Activated T-cell treated with anti-CD3 and anti-CD28 coated beads for 24 hours (primary cell): ENCODE data around the gene KIR2DL4.
"Not testable (repeated sequence)": the region's sequence is repeated elsewhere in the genome, so short reads cannot be mapped to it uniquely, and the experiment has no call there.

Experiments used
- DNase-seq: peaks from one replicate; pipeline ENCODE4 v3.0.0-alpha.2; 2020; ENCODE audit warnings: low read depth

The KIR2DL4 gene

GRCh38 chr19:54804571-54804970 lies 1.2 kb downstream of the KIR2DL4 start:
- no peak for DNase-seq

- DNase-seq = no peak
Measured at GRCh38 chr19:54805665-54806515, 2.5 kb downstream of the KIR2DL4 start.

GRCh38 chr19:54806516-54806838 lies 3.1 kb downstream of the KIR2DL4 start:
- DNase-seq = no peak

GRCh38 chr19:54814571-54814970 lies 11.2 kb downstream of the KIR2DL4 start:
- not testable (repeated sequence) for DNase-seq

- not testable (repeated sequence) for DNase-seq
Measured at GRCh38 chr19:54816251-54816650, 12.8 kb downstream of the KIR2DL4 start, which contains the start of gene KIR3DL1. TSS of gene KIR3DL1 (plus strand) at chr19:54816468.

DNA sequence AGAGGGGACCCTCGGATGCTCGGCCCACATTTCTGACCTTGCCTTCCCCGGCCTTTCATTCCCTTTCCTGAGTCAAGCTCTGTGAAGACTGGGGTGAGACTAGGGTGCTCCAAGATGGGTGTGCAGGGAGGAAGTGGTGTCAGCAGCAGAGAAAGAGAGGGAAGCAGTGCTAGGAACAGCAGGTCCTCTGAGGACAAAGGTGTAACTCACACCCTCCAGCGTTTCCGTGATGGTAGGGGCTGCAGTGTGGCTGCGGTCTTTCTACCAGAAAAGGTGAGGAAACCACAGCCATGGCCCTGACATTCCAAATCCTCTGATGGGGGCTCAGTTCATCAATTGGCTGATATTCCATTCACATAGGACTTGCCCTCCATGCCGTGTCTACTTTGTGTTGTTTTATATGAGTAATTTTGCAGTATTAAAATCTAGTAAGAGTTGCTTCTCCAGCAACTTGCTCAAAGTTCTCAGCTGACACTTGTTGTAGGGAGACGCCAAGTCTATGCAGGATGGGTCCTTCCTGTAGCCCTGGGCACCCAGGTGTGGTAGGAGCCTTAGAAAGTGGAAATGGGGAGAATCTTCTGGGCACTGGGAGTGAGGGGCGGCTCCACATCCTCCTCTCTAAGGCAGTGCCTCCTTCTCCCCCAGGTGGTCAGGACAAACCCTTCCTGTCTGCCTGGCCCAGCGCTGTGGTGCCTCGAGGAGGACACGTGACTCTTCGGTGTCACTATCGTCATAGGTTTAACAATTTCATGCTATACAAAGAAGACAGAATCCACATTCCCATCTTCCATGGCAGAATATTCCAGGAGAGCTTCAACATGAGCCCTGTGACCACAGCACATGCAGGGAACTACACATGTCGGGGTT lies 14.5 kb downstream of the KIR2DL4 start:
- DNase-seq = no peak

DNA sequence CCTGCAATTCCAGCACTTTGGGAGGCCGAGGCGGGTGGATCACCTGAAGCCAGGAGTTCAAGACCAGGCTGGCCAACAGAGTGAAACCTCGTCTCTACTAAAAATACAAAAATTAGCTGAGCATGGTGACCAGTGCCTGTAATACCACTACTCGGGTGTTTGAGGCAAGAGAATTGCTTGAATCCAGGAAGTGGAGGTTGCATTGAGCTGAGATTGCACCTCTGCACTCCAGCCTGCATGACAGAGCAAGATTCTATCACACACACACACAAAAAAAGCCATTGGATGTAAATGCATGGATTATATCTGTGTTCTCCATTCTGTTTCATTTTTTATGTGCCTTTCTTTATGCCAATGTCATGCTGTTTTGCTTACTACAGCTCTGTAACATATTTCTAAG lies 21.0 kb downstream of the KIR2DL4 start:
- not testable (repeated sequence) for DNase-seq

GRCh38 chr19:54825326-54825725 lies 21.9 kb downstream of the KIR2DL4 start:
- not testable (repeated sequence) for DNase-seq

- not testable (repeated sequence) for DNase-seq
Measured at GRCh38 chr19:54828064-54828463, 24.7 kb downstream of the KIR2DL4 start.

DNA sequence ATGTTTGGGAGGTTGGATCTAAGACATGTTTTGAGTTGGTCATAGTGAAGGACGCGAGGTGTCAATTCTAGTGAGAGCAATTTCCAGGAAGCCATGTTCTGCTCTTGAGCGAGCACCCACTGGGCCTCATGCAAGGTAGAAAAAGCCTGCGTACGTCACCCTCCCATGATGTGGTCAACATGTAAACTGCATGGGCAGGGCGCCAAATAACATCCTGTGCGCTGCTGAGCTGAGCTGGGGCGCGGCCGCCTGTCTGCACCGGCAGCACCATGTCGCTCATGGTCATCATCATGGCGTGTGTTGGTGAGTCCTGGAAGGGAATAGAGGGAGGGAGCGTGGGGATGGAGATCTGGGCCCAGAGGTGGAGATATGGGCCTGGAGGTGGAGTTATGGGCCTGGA lies 29.1 kb downstream of the KIR2DL4 start, which contains the start of gene KIR2DS4:
Gene KIR2DS4 (plus strand): TSS at position 181 of the 400 bp plus-strand sequence.
- DNase-seq = not testable (repeated sequence)

DNA sequence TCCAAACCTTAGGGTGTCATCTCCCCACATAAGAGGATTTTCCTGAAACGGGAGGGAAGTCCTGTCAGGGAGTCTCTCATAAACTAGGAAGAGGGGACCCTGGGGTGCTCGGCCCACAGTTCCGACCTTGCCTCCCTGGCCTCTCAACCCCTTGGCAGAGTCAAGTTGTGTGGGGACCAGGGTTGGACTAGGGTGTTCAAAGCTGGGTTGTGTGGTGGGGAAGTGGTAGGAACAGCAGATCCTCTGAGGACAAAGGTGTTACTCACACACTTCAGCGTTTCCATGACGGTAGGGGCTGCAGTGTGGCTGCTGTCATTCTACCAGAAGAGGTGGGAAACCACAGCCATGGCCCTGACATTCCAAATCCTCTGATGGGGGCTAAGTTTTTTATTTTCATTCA lies 31.7 kb downstream of the KIR2DL4 start:
- not testable (repeated sequence) for DNase-seq

- DNase-seq = not testable (repeated sequence)
Measured at GRCh38 chr19:54837522-54837921, 34.1 kb downstream of the KIR2DL4 start.

DNA sequence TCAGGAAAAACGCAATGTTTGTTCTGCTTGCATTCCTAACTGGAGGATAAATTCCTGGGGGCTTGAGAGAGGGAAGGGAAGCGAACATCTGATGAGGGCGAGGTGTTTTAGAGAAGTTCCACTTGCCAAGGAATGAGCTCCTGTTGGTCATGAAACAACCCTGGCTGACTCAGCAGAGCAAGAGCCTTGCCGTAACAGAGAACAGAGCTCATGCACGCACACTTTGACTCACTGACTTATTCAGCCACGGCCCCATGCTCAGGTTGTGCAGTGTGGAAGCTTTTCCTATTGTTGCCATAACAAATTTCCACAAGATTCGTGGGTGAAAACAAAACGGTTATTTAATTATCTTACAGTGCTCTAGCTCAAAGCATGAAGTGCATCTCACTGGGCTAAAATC lies 39.8 kb downstream of the KIR2DL4 start:
- not testable (repeated sequence) for DNase-seq

- DNase-seq = not testable (repeated sequence)
Measured at GRCh38 chr19:54850061-54850640, 46.7 kb downstream of the KIR2DL4 start, which contains the start of gene KIR3DL2. TSS of gene KIR3DL2 (plus strand) at chr19:54850443. CDS start at chr19:54850476, 33 bp downstream.

DNA sequence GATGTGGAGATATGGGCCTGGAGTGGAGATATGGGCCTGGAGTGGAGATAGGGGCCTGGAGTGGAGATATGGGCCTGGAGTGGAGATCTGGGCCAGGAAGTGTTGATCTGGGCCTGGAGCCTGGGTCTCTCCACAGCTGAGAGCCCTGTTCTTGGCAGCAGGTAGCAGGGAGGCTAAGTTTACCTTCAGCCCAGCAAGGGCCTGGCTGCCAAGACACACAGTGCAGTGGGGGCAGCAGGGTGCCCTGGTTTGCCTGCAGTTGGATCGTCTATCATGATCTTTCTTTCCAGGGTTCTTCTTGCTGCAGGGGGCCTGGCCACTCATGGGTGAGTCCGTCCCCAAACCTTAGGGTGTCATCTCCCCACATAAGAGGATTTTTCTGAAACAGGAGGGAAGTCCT lies 47.5 kb downstream of the KIR2DL4 start:
- no peak for DNase-seq

GRCh38 chr19:54851353-54851752 lies 47.9 kb downstream of the KIR2DL4 start:
- DNase-seq = no peak

DNA sequence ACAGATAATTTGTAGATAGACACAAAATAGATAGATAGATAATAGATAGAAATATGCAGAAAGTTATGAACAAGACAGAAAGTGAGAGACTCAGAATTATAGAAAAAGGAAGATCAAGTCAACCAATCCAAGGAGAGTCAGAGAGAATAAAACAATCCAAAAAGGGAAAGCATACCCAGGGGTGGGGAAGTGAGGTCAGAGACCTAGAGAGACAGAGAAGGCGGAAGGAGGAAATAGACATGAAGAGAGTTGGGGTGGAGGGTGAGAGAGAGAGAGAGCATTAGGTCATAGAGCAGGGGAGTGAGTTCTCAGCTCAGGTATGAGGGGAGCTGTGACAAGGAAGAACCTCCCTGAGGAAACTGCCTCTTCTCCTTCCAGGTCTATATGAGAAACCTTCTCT lies 51.8 kb downstream of the KIR2DL4 start:
- DNase-seq = not testable (repeated sequence)

DNA sequence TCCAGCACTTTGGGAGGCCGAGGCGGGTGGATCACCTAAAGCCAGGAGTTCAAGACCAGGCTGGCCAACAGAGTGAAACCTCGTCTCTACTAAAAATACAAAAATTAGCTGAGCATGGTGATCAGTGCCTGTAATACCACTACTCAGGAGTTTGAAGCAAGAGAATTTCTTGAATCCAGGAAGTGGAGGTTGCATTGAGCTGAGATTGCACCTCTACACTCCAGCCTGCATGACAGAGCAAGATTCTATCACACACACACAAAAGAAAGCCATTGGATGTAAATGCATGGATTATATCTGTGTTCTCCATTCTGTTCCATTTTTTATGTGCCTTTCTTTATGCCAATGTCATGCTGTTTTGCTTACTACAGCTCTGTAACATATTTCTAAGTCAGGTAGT lies 55.1 kb downstream of the KIR2DL4 start:
- not testable (repeated sequence) for DNase-seq

- DNase-seq = not testable (repeated sequence)
Measured at GRCh38 chr19:54859421-54859820, 56.0 kb downstream of the KIR2DL4 start.

DNA sequence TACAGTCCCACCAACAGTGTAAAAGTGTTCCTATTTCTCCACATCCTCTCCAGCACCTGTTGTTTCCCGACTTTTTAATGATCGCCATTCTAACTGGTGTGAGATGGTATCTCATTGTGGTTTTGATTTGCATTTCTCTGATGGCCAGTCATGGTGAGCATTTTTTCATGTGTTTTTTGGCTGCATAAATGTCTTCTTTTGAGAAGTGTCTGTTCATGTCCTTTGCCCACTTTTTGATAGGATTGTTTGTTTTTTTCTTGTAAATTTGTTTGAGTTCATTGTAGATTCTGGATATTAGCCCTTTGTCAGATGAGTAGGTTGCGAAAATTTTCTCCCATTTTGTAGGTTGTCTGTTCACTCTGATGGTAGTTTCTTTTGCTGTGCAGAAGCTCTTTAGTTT lies 60.0 kb downstream of the KIR2DL4 start:
- not testable (repeated sequence) for DNase-seq
